ENCODE data around the gene ITGA3.

The ITGA3 gene

DNA sequence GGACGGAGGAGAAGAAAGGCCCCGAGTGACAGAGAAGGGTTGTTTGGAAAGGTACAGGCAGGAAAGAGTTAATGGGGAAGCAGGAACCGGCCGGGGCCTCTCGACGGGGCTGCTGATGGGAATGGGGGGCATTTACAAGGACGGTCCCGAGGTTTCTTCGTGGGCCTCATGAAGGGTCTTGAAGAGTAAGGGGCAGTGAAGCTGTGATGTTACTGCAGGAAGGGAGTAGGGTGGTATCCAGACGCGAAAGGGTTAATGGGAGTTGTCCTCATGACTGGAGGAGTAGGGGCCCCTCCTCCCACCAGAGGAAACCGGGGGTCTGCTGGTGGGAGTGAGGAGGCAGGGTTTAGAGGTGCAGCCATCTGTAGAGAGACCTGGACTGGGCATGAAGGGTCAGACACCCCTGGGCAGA, 39.7 kb downstream of the ITGA3 start:
- DNase-seq, result peak in 2 of 3 experiments; percentile 26 to 45

DNA sequence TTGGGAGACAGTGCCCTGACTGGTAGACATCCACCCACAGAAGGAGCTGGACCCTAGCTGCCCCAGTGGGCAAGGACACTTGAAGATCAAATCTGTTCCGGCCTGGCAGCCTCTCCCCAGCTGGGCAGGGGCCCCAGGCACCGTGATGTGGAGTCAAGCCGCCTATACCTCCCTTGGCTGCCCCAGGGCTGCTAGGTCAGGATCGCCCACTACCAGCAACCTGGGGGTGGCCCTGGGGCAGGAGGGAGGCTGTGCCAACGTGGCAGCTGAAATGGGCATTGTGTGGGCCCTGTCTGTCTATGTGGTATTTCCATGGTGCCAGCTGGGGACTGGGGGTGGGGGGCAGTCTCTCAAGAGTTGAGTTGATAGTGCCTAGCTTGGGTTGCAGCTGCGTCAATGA, 40.2 kb downstream of the ITGA3 start:
- no peak for DNase-seq

DNA sequence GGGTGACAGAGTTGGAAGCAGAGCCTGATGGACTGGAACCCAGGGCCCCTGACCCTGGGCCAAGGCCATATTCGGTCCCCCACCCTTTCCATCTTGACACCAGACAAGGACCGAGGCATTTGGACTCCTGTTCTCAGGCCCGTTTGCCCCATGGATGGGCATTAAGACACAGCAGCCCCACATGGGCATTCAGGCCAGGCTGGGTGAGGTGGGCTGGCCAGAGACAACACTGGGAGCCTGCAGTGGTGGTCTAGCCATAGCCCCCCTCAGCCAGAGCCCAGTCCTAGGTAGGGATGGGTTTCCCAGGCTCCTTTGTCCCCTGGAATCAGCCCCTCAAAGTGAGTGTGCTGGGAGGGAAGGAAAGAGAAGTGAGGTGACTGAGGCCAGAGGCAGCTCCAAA, 40.8 kb downstream of the ITGA3 start:
- DNase-seq, result no peak

DNA sequence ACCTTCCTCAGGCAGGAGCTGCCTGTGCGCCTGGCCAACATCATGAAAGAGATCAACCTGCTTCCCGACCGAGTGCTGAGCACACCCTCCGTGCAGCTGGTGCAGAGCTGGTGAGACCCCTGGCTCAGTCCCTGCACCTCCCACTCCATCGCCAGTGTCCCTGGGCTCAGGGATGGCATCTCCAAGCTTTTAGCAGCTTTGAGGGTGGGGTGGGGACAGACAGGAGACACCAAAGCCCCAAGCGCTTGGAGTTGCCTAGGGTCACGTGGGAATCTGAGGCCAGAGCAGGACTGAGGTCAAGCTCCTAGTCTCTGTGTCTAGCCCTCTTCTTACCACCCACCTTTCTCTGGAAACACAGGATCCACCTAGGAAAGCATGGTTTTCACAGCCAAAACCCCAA, 41.5 kb downstream of the ITGA3 start:
- DNase-seq, result no peak

DNA sequence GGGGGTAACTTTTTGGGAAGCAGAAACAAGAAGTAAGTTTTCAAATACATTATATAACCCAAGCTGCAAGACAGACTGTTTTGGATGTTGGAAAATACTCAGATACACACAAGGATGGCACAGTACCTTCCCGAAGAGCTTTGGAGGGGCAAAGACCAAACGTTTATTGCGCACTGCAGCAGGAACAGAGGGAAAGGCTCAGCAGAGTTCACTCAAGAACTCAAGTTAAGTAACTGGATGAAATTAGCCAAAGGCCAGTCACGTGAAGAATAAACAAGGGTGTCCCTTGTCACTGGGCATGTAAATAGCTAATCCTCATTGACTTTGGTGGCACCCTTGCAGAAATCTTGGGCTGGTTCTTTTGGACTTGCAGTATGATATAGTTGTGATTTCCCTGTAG, 42.0 kb downstream of the ITGA3 start:
- no peak for DNase-seq

DNA sequence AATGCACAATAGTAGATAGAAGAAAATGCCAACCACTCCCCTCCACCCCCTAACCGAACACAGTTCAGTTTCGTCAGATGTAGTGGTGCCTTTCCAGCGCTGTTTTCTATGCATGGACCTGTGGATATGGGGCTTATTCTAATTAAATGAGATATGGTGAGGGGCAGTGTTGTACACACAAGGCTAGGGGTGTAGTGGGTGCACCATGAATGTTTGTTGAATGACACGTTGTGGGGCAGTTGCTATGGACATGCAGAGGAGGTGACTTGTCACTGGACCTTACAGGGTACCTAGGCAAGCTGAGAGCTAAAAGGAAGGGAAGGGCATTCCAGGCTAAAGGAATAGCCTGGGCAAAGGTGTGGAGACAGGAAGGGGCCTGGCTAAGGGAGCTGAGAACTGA, 42.7 kb downstream of the ITGA3 start:
- no peak for DNase-seq

DNA sequence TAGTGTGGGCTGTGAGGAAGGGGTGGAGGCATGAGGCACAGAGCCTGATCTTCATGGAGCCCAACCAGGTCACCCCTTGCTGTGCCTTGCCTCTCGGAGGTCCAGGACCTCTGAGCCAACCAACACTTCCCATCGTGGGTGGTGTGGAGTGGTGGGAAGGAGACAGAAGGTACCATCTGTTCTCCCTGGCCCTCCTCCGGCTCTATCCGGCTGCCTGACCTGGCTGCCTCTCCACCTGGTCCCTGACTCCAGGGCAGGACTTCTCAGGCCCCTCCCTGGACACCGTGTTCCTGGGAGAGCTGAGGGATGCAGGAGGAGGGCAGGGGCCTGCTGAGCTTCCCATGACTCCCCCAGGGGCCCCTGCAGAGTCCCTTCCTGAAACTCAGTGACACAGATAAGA, 43.1 kb downstream of the ITGA3 start:
- no peak for DNase-seq

DNA sequence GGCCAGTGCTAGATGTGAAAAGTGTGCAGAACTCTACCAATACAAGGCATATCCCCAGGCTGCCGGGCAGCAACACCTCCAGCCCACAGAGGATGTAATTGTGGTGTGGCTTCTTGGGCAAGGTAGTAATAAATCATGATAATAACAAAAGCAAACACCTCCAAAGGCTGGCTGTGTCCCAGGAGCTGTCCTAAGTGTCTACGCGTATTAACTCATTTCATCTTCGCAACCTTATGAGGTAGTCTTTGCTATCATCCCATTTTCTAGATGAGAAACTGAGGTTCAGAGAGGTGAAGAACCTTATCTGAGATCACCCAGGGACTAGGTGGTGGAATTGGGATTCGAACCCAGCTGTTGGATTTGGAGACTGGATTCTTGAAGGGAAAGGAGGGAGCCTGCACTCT, 44.6 kb downstream of the ITGA3 start:
- DNase-seq, result peak in 1 of 3 experiments; percentile 11

DNA sequence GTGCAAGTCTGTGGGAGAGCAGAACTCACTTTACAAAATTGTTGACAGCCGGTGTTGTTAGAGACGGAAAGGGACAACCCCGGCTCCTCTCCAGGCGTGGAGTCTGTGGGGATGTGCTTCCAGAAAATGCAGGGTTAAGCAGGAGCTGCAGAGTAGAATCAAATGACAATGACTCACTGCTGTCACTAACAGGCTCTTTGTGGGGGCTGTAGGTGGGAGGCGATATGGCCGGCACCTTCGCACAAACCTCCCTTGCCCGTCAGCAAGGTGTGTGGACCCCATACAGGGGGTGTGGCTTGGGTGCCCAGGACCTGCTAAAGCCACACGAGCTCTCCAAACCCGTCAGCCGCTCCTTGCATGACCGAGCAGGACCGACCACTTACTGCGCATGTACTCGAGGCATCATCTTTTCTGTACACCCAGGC, 45.0 kb downstream of the ITGA3 start:
- DNase-seq, result peak in 1 of 3 experiments; percentile 36

DNA sequence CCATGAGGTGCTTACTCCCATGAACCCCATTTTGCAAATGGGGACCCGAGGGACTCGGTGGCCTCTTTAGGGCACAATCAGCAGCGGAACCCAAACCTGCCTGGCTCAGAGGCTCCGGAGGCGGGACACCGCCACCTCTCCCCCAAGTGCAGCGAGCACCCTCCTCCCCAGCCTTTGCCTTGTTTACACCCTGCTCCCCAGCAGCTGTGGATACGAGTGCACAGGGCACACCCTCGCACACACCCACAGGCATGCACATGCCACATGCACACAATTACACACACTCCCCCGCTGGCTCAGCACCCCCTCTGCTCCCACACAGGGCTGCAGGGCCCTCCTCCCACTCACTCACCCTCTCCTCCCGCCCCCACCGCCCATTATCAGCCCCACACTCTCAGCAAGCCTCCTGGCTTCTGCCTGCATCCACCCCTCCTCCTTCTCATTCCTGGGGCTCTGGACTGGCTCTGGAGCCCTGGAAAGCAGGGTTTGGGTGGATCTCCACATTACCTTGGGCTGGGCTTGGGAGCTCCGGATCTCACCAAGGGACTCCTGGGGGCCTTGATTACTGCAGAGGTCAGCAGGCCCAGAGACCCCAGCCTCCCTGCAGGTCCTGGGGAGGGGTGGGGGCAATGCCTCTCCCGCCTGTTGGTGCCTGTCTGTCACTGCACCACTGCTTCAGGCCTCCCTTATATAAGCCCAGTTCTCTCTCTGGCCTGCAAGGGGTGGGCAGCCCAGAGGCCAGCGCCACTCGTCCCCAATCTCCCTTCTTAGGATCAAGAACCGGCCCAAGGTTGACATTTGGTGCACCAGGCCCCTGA, 45.6 kb downstream of the ITGA3 start:
- no peak for DNase-seq

DNA sequence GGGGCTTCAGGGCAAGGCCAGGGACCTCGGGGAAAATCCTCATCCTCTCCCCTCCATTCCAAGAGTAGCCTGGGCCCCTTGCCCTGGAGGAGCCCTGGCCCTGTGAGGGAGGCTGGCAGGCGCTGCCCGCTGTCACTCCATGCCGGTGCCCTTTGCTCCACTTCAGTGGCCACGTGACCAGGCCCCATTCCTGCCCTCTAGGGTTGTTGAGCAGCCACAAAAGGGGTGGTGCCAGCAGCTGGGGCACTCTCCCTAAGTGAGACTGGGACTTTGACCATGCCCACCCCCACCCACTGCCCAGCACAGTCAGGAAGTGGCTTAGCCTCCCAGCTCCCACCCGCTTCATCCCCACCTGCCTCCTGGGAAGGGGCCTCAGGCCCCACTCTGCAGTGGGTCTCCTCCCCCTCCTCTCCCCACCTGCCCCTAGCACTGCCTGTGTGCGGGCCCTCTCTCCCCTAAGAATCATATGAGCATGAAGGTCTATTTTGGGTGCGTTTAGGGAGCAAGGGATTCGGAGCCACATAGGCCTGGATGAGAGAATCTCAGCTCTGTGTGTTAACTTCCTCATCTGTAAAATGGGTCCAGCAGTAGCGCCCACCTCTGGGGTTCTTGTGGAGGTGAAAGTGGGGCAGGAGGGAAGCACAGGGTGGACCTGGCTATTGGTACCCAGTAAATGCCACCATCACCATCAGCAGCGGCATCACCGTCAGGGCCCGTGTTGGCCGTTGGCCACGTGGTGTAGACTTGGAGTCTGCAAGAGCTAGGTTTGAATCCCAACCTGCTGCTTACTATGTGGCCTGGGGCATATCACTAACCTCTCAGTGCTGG, 46.5 kb downstream of the ITGA3 start:
- DNase-seq, result no peak

DNA sequence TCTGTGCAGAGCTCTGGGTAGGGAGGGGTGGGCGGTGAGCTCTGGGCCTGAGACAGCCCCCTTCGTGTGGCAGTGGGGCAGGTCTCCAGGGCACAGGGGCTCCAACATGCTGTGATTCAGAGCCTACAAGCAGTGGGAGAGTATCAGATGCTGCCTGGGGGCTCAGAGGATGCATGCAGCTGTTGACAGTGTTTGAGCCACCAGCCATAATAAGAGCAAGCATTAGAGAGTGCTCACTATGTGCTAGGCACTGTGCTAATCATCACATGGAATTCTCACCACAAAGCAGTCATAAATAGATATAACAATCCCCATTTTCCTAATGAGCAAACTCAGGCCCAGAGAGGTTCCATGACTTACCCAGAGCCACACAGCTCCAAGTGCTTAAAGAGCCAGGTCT, 47.3 kb downstream of the ITGA3 start:
- no peak for DNase-seq

DNA sequence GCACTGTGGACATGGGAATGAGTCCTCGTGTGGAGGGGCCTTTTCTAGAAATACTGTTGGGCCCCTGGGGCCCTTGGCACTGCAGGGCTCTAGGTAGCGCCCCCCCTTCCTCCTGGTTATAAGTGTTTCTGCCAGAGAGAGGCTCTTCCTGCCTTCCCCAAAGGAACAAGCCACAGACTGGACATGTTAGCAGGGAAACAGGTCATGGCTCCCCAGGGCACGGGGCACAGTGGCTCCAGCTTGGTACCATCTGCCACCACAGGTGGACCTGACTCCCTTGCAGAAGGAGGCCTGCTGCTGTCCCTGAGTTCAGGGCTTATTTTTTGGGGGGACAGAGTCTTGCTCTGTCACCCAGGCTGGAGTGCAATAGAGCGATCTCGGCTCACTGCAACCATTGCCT, 48.0 kb downstream of the ITGA3 start:
- no peak for DNase-seq

DNA sequence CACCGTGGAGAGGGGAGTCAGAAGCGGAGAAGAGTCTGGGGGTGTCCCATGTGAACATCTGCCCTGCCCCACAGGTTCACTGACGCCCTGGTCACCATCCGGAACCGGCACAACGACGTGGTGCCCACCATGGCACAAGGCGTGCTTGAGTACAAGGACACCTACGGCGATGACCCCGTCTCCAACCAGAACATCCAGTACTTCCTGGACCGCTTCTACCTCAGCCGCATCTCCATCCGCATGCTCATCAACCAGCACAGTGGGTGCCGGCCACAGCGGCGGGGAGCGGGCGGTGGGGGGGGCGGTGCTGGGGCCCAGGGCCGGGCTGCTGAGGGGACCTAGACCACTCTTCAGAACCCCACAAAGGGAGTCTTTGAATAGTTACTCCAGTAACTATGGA, 49.9 kb downstream of the ITGA3 start:
- no peak for DNase-seq

DNA sequence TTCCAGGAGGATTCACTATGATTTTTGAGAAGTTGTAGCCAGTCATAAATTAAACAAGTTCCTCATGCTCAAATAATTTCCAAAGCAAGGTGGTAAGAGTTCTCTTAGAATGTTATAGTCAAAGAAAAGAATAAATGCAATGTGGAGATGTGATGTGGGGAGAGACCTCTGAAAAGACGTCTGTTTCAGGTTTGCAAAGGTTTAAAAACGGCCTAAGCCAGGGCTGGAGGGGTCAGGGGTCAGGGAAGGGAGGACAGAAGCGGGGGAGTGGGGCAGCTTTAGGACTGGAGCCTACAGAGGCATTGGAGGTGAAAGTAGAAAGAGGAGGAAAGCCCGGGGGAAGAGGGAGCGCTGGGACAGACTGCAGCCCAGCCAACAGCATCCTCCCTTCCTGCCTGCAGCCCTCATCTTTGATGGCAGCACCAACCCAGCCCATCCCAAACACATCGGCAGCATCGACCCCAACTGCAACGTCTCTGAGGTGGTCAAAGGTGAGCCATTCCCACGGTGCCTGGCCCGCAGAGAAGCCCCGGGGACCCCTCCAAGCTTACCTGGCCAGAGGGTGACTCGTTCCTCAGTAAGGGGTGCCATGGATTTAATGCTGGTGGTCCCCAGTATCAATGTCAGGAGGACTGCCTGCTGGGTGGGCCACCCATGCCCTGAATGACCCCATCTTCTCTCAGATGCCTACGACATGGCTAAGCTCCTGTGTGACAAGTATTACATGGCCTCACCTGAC, 50.7 kb downstream of the ITGA3 start:
- no peak for DNase-seq

DNA sequence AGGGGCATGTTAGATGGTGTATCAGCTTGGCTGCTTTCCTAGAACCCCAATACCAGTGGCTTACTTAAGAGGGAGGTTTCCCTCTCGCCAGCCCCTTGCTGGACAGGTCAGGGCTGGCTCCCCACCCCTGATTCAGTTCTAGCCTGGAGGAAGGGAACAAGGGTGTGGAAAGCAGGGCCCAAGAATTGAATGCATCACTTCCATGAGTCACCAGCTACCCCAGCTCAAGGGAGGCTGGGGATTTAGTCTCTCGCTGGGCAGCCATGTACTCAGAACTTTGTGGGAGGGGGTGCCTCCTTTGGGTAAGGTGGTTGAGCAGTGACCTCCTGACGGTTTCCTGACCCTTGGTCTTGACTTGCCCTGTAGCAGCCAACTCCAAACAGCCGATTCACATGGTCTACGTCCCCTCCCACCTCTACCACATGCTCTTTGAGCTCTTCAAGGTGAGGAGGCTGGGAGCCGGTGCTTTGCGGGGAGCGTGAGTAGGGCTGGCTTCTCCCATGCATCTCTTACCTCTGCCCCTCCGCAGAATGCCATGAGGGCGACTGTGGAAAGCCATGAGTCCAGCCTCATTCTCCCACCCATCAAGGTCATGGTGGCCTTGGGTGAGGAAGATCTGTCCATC, 52.0 kb downstream of the ITGA3 start:
- no peak for DNase-seq

DNA sequence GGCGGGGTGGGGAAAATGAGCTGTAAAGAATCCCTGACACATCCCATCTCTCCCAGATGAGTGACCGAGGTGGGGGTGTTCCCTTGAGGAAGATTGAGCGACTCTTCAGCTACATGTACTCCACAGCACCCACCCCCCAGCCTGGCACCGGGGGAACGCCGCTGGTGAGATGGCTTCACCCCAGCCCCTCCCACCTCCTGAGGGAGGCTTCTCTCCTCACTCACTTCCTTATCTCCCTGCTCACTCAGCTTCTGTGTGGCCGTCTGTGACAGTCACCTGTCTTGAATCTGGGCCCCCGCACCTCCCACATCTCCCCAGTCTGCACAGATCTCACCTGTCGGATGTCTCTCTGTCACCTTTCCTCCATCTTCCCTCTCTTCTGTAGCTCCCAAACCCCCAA, 52.6 kb downstream of the ITGA3 start:
- no peak for DNase-seq

DNA sequence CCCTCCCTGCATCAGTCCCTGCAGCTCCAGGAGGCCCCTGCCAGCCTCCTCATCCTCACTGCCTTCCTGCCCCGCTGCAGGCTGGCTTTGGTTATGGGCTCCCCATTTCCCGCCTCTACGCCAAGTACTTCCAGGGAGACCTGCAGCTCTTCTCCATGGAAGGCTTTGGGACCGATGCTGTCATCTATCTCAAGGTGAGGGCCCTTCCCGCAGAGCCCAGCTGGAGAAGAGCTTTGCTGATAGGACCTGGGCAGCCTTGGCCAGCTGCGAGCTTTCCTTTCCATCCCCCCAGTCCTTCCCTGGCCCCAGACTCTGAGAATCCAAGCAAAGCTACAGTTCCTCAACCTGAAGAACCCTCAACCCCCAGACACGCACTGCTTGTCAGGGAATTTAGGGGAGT, 53.3 kb downstream of the ITGA3 start:
- DNase-seq, result no peak

DNA sequence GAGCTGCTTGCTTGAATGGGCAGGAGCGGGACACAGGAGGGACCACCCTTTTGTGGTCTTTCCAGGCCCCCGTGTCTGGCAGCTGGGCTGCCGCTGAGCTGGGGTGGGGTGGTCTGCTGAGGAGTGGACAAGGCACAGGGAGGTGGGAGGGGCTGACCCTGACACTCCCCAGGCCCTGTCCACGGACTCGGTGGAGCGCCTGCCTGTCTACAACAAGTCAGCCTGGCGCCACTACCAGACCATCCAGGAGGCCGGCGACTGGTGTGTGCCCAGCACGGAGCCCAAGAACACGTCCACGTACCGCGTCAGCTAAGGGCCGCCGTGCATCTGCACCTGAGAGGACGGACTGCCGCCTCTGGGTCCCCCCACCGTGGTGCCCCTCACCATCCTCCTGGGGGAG, 53.9 kb downstream of the ITGA3 start:
- no peak for DNase-seq

DNA sequence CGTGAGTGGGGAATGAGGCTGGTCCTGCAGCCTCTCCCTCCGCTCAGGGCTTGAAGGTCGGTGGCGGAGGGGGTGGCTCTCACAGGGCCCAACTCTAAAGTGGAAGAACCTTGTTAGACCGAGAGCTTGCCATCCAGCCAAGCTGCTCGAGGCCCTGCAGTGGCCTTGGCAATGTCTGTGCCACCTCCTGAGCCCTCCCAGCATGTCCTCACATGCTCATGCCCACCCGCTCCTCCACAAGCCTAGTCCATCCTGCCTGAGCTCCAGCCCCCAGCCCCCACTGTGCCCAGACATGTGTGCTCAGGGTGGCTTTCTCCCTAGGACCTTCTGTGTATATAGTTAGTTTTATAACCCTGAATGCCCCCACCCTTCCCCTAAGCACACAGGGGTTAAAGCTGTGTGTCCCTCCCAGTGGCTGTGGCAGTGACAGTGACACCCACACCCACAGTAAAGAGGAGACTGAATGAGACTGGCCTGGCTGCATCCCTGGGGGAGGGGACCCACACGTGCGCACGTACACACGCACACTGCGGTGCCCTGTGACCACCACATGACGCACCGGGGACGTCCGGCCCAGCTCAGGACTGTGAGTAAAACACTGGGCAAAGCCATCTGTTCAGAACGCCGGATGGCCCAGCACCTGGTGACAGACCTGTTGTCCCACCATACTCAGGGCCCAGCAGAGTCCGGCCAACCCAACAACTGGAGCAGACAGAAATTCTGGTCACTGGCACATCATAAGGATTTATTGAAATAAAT, 54.9 kb downstream of the ITGA3 start:
- DNase-seq, result no peak

DNA sequence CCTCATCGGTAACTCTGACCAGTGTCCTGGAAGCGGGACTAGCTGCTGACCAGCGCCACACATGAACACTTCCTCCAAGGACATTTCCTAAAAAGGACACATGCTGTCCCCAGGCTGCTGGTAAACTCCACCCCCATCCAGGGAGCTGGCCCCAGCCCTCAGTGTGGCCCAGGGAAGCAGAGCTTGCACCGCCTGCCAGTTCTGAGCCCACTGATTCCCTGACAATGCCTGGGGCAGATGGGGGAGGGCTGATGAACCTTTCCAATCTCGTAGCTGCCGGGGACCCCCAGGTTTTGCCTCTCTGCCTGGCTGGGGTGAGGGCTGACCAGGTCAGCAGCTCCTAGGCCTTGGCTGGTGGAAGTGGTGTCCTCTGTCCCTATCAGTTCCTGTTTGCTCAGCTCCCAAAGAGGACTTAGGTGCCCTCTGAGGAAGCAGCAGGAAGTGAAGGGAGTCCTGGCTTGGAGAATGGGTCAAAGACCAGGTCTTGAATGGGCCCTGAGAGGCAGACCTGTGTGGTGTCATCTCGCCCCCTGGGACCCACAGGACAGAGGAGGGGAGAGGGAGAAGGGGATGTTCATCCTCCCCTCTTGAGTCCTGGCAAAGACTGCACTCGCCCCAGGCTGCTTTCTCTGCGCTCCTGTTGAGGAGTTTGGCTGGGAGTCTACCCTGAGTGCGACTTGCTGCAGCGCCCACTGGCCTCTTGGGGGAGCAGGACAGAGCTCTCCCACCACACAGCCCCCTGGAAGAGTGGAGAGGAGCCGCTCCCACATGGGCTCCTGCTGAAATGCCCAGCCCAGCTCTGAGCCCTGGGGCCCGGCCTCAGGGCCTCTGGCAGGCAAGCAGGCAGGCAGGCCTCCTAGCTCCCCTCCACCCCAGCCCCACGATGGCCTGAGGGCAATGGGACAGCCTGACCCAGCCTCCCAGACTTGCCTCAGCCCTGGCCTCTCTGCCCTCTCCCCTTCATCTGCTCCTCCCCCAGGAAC, 56.1 kb downstream of the ITGA3 start:
- DNase-seq, result no peak
